KOPT-K1 (cell line): ENCODE data around the gene KCNK6.

ENCODE experiments used
- H3K27ac ChIP-seq: fragments of 200-600 bp; sonication (generic); 2 replicates; pipeline ENCODE4 v1.5.1; 2016; ENCODE audit warnings: antibody characterized with exemption, mild to moderate bottlenecking, low read depth, low read length; ENCODE audit not compliant: poor library complexity, severe bottlenecking
- H3K36me3 ChIP-seq: fragments of 200-600 bp; sonication (generic); 2 replicates; pipeline ENCODE4 v1.5.1; 2017; ENCODE audit warnings: antibody characterized with exemption, mild to moderate bottlenecking, low read length, moderate library complexity; ENCODE audit not compliant: insufficient read depth
- H3K9me3 ChIP-seq: fragments of 200-600 bp; sonication (generic); 2 replicates; pipeline ENCODE4 v1.5.1; 2017; ENCODE audit warnings: antibody characterized with exemption, low read length, mild to moderate bottlenecking; ENCODE audit not compliant: insufficient read depth, poor library complexity, severe bottlenecking

KCNK6 gene

GRCh38 chr19:38308926-38309614, 10.6 kb upstream of the KCNK6 start:
- H3K27ac ChIP-seq: no peak overlapping the region
- no peaks in the 10 kb centered on the region for H3K9me3 ChIP-seq
- H3K36me3 ChIP-seq: peaks cover 25% of the 10 kb centered on the region

- H3K27ac ChIP-seq: no peak overlapping the region
- H3K9me3 ChIP-seq: no peaks in the 10 kb centered on the region
- peaks cover 25% of the 10 kb centered on the region for H3K36me3 ChIP-seq
Measured at GRCh38 chr19:38309615-38310278, 9.9 kb upstream of the KCNK6 start.

- Histone ChIP-seq H3K9me3 (no peaks in the 10 kb centered on the region), H3K36me3 (peaks cover 25% of the 10 kb centered on the region), H3K27ac (no peak overlapping the region)
Measured at GRCh38 chr19:38310279-38310670, 9.4 kb upstream of the KCNK6 start.

GRCh38 chr19:38310986-38311385, 8.7 kb upstream of the KCNK6 start:
- peaks cover 25% of the 10 kb centered on the region for H3K36me3 ChIP-seq
- no peaks in the 10 kb centered on the region for H3K9me3 ChIP-seq
- no peak overlapping the region for H3K27ac ChIP-seq

- Histone ChIP-seq H3K9me3 (no peaks in the 10 kb centered on the region), H3K27ac (peak within 1 kb of the TSS; percentile 72), H3K36me3 (no peaks in the 10 kb centered on the region)
Measured at GRCh38 chr19:38315657-38316476, 3.8 kb upstream of the KCNK6 start, which contains the start of gene YIF1B. YIF1B (minus strand) TSS chr19:38315947; CDS start chr19:38315917, 30 bp downstream.

- Histone ChIP-seq H3K9me3 (no peaks in the 10 kb centered on the region), H3K36me3 (no peaks in the 10 kb centered on the region), H3K27ac (peak overlapping the region; percentile 32)
Measured at GRCh38 chr19:38316477-38317067, 3.1 kb upstream of the KCNK6 start.

GRCh38 chr19:38317104-38317612, 2.5 kb upstream of the KCNK6 start:
- no peaks in the 10 kb centered on the region for H3K9me3 ChIP-seq
- no peak overlapping the region for H3K27ac ChIP-seq
- H3K36me3 ChIP-seq: no peaks in the 10 kb centered on the region

GRCh38 chr19:38318660-38319059, 985 bp upstream of the KCNK6 start:
- no peaks in the 10 kb centered on the region for H3K36me3 ChIP-seq
- no peaks in the 10 kb centered on the region for H3K9me3 ChIP-seq
- no peak overlapping the region for H3K27ac ChIP-seq

GRCh38 chr19:38320969-38321339, 1.3 kb downstream of the KCNK6 start:
- no peaks in the 10 kb centered on the region for H3K9me3 ChIP-seq

GRCh38 chr19:38321646-38322196, 2.1 kb downstream of the KCNK6 start:
- no peaks in the 10 kb centered on the region for H3K36me3 ChIP-seq
- H3K27ac ChIP-seq: no peak overlapping the region
- H3K9me3 ChIP-seq: no peaks in the 10 kb centered on the region

More at GRCh38 chr19:38320969-38321339, 1.3 kb downstream of the KCNK6 start:
- Histone ChIP-seq H3K36me3 (no peaks in the 10 kb centered on the region), H3K27ac (no peak overlapping the region)

- H3K27ac ChIP-seq: no peak overlapping the region
- no peaks in the 10 kb centered on the region for H3K36me3 ChIP-seq
Measured at GRCh38 chr19:38323291-38323690, 3.6 kb downstream of the KCNK6 start.

GRCh38 chr19:38324431-38324830, 4.8 kb downstream of the KCNK6 start:
- Histone ChIP-seq H3K9me3 (no peaks in the 10 kb centered on the region), H3K36me3 (no peaks in the 10 kb centered on the region), H3K27ac (no peak overlapping the region)

More at GRCh38 chr19:38323291-38323690, 3.6 kb downstream of the KCNK6 start:
- no peaks in the 10 kb centered on the region for H3K9me3 ChIP-seq

GRCh38 chr19:38326591-38326990, 6.9 kb downstream of the KCNK6 start:
- Histone ChIP-seq H3K9me3 (no peaks in the 10 kb centered on the region), H3K36me3 (no peaks in the 10 kb centered on the region), H3K27ac (no peak overlapping the region)

GRCh38 chr19:38329651-38330050, 10.0 kb downstream of the KCNK6 start:
- Histone ChIP-seq H3K9me3 (no peaks in the 10 kb centered on the region), H3K36me3 (no peaks in the 10 kb centered on the region), H3K27ac (no peak overlapping the region)
